NCI-H446 (cell line): Measurements from ENCODE around the gene ZNF813.

Experiments used
- DNase-seq, 2 experiments: peaks; one replicate each; lab custom pipeline; 2025; lab: John Stamatoyannopoulos, UW

ZNF813 gene

GRCh38 chr19:53520547-53521372, 53.2 kb downstream of the ZNF813 start:
- peak; percentile 74 to 92 for DNase-seq

DNA sequence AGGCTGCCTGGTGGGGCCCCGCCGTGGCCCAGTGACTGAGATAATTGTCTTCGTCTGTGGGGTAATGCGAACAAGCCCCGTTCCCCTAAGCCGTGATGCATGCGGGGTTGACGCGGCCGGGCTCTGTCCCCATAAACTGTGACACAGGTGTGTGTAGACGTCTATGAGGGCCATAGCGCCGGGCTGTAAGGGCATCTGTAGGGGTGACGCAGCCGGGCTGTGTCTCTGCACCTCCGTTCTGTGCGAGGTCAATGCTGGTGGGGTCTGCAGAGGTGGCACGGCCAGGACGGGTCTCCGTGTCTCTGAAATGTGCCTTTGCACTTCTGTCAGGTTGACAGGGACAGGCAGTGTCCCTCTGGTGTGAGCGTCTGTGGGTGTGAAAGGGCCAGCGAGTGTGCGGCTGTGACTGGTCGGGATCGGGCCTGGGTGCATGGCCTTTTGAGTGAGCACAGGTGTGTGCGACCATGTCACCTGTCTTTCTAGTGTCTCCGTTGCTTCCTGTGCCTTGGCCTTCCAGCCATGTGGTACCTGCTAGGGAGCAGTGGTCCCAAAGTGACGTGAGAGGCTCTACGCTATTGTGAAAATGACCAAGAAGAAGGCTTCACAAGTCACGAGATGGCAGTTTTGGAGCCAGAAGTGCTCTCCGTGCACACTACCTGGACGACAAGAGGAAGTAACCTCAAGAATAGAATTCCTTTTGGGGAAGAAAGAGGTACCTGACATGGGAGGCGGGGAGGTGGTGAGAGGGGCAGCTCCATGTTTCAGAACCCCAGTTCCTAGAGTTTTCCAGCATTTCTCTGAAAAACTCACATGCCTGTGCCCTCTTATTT, 54.1 kb downstream of the ZNF813 start:
- no peak for DNase-seq

DNA sequence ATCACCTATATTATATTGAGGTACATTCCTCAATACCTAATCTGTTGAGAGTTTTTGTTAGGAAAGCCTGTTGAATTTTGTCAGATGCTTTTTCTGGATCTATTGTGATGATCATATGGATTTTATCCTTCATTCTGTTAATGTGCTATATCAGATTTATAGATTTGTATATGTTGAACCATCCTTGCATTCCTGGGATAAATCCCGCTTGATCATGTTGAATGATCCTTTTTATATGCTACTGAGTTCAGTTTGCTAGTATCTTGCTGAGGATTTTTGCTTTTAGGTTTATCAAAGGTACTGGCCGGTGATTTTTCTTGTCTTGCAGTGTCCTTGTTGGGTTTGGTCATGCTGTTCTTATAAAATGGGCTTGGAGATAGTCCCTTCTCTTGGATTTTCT, 58.4 kb downstream of the ZNF813 start:
- DNase-seq = no peak

GRCh38 chr19:53530622-53531021, 63.1 kb downstream of the ZNF813 start:
- no peak for DNase-seq

DNA sequence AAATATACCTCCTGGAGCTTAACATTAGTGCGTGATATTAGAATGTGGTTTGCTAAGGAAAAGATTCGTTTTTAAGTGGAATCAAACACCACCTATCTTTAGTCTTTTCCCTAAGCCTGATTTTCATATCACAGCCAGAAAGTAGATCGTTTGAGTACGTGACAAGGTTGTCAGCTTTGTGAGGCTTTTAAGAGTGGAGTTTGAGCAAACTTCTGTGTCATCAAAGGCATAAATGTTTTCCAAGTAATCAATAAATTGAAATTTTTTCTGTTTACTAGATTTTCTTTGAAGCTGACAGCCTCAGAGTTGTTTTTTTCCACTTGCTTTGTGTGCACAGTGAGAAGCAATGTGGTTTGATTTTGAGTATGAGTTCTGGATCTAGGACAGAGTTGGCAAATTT, 63.9 kb downstream of the ZNF813 start:
- DNase-seq = no peak

GRCh38 chr19:53532362-53532761, 64.8 kb downstream of the ZNF813 start:
- DNase-seq = no peak

GRCh38 chr19:53536225-53536548, 68.7 kb downstream of the ZNF813 start:
- DNase-seq = no peak

DNA sequence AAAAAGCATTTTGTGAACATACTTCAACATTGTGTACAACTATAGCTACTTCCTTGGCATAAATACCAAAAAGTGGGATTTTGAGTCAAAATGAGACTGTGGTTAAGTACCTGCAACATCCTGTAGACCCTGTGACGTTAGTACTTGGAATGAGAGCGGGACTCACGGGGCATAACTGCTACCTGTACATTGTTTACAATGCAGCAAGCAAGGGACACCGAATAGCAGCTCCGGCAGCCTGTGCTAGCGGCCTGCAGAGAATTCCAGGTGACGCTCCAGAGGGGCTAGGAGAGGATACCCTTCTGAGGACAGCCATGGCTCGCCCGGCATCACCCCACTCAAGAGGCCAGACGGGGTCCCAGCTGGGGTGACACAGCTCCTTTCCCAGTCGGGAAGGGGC, 69.6 kb downstream of the ZNF813 start:
- DNase-seq = no peak

GRCh38 chr19:53537521-53538377, 70.2 kb downstream of the ZNF813 start, which contains the start of gene ZNF331:
TSS of gene ZNF331 (plus strand) at chr19:53538145. CDS start at chr19:53569377, 31,232 bp downstream.
- peak; percentile 20 to 79 for DNase-seq

GRCh38 chr19:53538378-53539109, 71.0 kb downstream of the ZNF813 start:
- no peak for DNase-seq

- DNase-seq = no peak
These were observed 72.6 kb downstream of the ZNF813 start for GRCh38 chr19:53540091-53540490.

DNA sequence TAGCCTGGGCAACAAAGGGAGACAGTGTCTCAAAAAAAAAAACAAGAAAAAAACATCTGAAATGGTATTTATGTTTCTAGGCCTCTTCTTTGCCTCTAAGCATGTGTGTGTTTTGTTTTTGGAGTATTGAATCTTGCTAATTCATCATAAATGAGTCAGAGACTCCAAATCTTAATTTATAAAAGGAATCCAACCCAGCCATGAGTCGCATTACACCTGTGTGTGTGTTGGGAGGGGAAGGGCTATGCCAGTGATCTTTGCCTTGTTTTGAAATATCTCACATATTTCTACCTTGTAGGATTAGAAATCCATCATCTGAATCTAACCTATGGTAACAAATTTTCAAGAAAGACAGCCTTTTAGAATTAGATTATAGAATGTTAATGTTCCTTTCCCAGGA, 74.4 kb downstream of the ZNF813 start:
- DNase-seq = no peak

GRCh38 chr19:53545271-53546065, 77.9 kb downstream of the ZNF813 start:
- no peak for DNase-seq
